ENCODE data around the gene GALNT6.

DNA sequence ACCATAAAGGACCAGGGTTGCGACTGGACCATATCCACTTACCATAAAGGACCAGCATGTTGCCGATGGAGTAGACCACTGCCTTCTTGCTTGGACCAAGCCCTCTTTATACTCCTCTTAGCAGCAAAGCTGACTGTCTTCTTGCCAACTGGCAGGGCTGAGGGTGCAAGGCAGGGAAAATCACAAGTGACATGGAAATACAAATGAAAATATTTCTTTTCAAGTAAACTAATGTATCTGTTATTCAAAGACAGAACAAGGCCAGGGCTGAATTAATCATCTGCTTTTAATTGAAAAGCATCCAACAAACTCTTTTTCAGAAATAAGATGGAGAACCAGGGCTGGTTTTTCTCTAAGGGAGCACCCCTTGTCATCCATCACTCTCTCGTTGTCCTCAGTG lies 44.6 kb downstream of the GALNT6 start, which contains the start of gene CELA1:
- no peak for TF ChIP-seq EZH2 (IDR thresholded peaks at IDR 0.05)
- TF ChIP-seq, protein P1, sequence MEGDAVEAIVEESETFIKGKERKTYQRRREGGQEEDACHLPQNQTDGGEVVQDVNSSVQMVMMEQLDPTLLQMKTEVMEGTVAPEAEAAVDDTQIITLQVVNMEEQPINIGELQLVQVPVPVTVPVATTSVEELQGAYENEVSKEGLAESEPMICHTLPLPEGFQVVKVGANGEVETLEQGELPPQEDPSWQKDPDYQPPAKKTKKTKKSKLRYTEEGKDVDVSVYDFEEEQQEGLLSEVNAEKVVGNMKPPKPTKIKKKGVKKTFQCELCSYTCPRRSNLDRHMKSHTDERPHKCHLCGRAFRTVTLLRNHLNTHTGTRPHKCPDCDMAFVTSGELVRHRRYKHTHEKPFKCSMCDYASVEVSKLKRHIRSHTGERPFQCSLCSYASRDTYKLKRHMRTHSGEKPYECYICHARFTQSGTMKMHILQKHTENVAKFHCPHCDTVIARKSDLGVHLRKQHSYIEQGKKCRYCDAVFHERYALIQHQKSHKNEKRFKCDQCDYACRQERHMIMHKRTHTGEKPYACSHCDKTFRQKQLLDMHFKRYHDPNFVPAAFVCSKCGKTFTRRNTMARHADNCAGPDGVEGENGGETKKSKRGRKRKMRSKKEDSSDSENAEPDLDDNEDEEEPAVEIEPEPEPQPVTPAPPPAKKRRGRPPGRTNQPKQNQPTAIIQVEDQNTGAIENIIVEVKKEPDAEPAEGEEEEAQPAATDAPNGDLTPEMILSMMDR (IDR thresholded peaks at IDR 0.05): no peak
